GM20000 (cell line): ENCODE data around the gene IRX4.

Experiments used
- DNase-seq: peaks from one replicate; pipeline ENCODE4 v3.0.0; 2012; ENCODE audit warnings: low spot score
- TF ChIP-seq, protein P1 (sequence below): IDR thresholded peaks from 2 replicates; pipeline ENCODE4 v1.5.1; 2012; ENCODE audit warnings: mild to moderate bottlenecking, control low read depth; ENCODE audit errors: extremely low read depth, missing control alignments

The IRX4 gene

GRCh38 chr5:1882337-1883119, at the start of gene IRX4:
Gene IRX4 (minus strand): TSS chr5:1882925. CDS start chr5:1882647, 278 bp downstream.
- DNase-seq: no peak
- TF ChIP-seq, protein P1, sequence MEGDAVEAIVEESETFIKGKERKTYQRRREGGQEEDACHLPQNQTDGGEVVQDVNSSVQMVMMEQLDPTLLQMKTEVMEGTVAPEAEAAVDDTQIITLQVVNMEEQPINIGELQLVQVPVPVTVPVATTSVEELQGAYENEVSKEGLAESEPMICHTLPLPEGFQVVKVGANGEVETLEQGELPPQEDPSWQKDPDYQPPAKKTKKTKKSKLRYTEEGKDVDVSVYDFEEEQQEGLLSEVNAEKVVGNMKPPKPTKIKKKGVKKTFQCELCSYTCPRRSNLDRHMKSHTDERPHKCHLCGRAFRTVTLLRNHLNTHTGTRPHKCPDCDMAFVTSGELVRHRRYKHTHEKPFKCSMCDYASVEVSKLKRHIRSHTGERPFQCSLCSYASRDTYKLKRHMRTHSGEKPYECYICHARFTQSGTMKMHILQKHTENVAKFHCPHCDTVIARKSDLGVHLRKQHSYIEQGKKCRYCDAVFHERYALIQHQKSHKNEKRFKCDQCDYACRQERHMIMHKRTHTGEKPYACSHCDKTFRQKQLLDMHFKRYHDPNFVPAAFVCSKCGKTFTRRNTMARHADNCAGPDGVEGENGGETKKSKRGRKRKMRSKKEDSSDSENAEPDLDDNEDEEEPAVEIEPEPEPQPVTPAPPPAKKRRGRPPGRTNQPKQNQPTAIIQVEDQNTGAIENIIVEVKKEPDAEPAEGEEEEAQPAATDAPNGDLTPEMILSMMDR: no peak

GRCh38 chr5:1931604-1932231, 49.0 kb upstream of the IRX4 start:
- DNase-seq: no peak
- TF ChIP-seq, protein P1: no peak

- peak; percentile 47 for DNase-seq
- TF ChIP-seq, protein P1: no peak
These were observed 48.3 kb upstream of the IRX4 start for GRCh38 chr5:1930880-1931603.

DNA sequence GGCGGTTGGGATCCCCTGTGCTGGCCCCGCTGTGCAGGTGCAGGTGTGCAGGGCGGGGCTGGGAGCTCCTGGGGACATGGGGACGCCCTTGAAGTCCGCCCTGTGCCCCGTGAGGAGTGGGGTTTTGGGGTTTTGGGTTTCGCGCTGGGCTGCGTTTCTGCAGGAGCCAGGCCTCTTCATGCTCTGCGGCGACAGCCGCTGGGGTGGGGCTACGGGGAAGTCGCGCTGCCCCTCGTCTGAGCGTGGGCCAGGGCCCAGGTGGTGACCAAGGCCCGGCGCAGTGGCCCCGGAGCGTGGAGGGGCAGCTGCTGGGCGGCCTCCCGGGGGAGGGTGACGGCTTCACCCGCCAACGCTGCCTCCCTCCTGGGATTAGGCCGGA, 47.8 kb upstream of the IRX4 start:
- TF ChIP-seq, protein P1: no peak
- peak; percentile 45 for DNase-seq

DNA sequence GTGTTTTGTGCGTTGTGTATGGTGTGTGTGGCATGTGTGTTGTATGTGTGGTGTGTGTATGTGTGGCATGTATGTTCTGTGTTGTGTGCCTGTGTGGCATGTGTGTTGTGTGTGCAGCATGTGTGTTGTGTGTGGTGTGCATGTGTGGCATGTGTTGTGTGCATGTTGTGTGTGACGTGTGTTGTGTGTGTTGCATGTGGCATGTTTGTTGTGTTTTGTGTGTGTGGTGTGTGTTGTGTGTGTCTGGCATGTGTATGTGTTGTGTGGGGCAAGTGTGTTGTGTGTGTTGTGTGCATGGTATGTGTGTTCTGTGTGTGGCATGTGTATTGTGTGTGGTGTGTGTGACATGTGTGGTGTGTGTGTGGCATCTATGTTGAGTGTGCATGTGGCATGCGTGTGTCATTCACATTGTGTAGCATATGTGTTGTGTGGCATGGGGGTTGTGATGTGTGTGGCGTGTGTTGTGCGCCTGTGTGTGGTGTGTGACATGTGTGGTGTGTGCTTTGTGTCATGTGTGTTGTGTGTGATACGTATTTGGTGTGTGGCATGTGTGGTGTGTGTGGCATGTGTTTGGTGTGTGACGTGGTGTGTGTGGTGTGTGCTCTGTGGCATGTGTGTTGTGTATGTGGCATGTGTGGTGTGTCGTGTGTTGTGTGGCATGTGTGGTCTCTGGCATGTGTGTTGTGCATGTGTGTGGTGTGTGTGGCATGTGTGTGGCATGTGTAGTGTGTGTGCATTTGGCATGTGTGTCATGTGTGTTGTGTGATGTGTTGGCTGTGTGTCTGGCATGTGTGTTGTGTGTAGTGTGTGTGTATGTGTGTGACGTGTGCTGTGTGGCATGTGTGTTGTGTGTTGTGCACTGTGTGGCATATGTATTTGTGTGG, 46.6 kb upstream of the IRX4 start:
- TF ChIP-seq, protein P1: no peak
- no peak for DNase-seq

- TF ChIP-seq, protein P1: no peak
- DNase-seq: no peak
These were observed 44.0 kb upstream of the IRX4 start for GRCh38 chr5:1926471-1927341.
